ENCODE measurements around the gene MYL7. TPM values are rescaled to one million over a fixed set of nuclear protein-coding genes. Genes with fewer than 3 reads are reported as not detected.

The MYL7 gene
- total RNA-seq, 1 experiment from 2014 or later = not detected

DNA sequence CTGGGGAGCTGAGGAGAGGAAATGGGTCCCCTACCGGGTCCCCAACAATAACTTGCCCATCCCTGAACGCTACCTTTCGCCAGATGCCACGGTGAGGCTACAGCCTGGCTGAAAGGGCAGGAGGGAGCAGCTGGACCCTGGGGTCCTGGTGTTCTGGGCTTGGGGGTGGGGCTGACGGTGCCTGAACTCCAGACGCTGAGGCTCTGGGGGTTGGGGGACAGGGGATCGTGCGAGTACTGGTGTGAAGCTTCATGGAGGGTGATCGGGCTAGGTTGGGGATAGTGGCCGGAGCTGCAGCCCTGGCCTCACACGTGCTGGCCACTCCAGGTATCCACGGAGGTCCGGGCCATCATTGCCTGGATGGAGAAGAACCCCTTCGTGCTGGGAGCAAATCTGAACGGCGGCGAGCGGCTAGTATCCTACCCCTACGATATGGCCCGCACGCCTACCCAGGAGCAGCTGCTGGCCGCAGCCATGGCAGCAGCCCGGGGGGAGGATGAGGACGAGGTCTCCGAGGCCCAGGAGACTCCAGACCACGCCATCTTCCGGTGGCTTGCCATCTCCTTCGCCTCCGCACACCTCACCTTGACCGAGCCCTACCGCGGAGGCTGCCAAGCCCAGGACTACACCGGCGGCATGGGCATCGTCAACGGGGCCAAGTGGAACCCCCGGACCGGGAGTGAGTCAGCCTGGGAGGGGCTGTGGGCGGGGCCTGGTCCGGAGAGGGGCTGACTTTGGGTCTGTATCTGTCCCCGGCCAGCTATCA, 28.7 kb downstream of the MYL7 start:
- no peak for DNase-seq (ENCODE audit: low spot score)

DNA sequence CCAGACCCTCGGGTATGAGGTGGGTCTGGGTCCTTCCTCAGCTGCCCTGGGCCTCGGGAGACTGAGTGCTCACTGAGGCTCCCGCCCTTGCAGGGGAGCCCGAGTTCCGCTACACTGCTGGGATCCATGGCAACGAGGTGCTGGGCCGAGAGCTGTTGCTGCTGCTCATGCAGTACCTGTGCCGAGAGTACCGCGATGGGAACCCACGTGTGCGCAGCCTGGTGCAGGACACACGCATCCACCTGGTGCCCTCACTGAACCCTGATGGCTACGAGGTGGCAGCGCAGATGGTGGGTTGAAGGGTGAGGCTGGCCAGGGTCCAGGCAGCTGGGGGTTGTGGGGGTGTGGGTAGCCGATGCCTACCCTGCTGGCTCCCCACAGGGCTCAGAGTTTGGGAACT, 29.4 kb downstream of the MYL7 start:
- DNase-seq (ENCODE audit: low spot score) = no peak

DNA sequence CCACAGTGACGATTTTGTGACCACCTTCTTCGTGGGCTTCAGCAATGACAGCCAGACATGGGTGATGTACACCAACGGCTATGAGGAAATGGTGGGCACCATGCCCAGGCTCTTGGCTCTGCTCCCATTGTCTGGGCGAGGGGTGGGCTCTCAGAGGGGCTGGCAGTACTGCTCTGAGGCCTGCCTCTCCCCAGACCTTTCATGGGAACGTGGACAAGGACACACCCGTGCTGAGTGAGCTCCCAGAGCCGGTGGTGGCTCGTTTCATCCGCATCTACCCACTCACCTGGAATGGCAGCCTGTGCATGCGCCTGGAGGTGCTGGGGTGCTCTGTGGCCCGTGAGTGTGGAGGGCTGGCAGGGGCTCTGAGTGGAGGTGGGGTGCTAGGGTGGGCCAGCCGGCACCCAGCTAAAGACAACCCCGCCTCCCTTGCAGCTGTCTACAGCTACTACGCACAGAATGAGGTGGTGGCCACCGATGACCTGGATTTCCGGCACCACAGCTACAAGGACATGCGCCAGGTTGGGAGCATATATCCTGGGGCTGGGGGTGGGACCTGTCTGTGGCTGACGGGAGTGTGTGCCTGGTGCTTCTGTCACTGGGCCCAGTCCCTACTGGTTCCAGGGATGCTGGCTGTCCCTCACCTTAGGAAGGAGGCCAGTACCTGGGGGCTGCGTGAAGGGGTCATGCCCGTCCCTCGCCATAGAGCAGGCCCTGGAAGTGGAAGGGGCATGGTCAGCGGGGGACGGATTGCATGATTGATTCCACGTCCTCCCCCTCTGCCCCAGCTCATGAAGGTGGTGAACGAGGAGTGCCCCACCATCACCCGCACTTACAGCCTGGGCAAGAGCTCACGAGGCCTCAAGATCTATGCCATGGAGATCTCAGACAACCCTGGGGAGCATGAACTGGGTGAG, 30.2 kb downstream of the MYL7 start:
- no peak for DNase-seq (ENCODE audit: low spot score)

DNA sequence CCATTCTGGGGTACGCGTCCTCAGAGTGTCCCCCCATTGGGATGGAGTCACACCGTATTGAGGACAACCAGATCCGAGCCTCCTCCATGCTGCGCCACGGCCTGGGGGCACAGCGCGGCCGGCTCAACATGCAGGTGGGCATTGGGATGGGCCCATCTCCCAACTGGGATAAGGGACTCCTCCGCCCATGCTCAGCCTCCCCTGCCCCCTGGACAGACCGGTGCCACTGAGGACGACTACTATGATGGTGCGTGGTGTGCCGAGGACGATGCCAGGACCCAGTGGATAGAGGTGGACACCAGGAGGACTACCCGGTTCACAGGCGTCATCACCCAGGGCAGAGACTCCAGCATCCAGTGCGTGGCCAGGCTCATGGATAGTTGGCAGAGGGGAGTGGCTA, 31.1 kb downstream of the MYL7 start:
- DNase-seq (ENCODE audit: low spot score) = no peak

DNA sequence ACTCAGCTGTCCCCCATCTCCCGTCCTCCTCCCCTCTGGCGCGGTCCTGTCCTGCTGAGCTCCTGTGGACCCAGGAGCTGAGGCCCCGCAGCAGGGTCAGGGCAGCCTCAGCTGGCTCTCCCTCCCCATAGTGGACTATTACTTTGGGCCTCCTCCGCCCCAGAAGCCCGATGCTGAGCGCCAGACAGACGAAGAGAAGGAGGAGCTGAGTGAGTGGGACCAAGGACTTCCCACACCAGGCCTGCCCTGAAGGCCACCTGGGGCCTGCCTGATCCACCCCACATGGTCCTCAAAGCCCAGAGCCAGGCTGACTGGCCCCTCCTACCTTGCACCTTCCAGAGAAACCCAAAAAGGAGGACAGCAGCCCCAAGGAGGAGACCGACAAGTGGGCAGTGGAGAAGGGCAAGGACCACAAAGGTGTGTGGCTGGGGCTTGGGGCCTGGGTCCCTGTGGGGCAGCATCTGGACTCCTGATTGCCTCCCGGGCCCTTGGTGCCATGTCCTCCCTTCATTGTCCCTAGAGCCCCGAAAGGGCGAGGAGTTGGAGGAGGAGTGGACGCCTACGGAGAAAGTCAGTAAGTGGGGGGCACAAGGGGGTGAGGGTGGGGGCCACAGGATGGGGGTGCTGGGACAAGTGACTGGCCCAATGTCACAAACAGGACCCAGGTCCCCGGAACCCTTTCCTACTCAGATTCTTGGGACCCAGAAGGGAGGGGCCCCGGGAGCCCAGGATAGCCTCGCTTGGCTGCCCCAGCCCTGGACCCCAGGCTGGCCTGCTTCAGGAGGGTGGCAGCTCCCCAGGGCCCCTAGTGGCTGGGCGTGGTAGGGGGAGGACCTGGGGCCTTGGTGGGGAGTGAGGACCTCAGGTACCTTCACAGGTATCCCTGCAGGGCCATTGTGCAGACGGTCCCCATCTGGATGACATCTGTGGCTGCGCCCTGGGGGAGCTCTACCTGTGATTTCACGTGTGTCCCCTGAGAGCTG, 32.1 kb downstream of the MYL7 start:
- no peak for DNase-seq (ENCODE audit: low spot score)

DNA sequence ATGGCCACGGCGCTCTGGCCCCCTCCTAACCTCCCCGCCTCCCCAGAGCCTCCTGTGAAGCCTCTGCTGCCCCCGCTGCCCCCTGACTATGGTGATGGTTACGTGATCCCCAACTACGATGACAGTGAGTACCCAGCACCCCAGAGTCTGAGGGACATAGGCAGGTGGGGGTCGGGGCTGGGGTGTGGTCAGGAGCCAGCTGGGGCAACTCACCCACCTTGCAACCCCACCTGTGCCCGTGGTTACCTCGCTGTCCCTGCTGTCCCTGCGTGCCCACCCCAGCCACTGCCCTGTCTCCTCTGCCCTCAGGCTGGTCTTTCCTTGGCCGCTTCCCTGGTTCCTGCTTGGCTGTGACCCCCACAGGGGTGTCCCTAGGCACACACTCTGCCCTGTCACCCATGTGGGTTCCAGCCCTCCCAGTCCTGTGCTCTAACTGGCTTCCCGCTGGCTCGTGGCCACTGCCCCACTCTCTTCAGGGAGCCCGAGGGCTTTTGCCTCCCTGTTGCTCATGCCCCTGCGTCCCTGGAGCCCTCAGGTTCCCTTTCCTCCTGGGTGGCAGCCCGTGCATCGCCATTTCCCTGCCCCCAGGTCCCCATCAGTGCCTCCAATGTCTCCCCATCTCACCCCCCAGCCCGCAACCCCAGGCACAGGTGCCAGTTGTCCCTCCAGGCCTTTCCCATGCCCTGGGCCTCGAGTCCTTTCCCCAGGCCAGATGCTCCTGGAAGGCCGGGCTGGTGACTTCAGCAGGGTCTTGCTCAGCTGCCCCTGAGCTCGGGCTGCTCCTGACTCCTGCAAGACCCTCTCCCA, 33.0 kb downstream of the MYL7 start:
- DNase-seq (ENCODE audit: low spot score) = no peak

DNA sequence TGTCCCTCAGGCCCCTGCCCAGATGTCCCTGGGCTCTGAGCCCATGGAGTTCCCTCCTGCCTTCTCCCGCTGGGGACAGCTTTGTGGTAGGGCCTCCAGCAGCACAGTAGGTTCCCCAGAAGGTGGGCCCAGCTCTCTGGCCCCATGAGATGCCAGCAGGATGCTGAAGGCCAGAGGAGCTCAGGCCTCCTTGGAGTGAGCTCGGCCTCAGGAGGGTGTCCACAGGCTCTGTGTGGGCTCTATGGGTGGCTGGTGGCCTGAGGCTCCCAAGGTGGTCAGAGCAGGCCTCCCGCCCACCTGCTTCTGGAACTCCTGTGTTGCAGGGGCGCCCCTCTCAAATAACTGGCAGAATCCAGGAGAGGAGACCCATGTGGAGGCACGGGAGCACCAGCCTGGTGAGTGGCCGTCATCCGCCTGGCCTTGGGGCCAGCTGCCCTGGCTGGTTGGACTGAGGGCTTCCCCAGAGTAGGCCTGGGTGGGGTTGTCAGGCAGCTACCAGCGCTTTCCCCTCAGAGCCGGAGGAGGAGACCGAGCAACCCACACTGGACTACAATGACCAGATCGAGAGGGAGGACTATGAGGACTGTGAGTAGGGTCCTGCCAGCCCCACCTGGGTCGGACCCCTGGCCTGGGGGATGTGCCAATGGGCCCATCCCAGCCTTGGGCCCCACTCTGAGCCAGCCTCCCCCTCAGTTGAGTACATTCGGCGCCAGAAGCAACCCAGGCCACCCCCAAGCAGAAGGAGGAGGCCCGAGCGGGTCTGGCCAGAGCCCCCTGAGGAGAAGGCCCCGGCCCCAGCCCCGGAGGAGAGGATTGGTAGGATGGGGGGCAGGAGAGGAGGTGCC, 33.8 kb downstream of the MYL7 start:
- DNase-seq (ENCODE audit: low spot score) = no peak

DNA sequence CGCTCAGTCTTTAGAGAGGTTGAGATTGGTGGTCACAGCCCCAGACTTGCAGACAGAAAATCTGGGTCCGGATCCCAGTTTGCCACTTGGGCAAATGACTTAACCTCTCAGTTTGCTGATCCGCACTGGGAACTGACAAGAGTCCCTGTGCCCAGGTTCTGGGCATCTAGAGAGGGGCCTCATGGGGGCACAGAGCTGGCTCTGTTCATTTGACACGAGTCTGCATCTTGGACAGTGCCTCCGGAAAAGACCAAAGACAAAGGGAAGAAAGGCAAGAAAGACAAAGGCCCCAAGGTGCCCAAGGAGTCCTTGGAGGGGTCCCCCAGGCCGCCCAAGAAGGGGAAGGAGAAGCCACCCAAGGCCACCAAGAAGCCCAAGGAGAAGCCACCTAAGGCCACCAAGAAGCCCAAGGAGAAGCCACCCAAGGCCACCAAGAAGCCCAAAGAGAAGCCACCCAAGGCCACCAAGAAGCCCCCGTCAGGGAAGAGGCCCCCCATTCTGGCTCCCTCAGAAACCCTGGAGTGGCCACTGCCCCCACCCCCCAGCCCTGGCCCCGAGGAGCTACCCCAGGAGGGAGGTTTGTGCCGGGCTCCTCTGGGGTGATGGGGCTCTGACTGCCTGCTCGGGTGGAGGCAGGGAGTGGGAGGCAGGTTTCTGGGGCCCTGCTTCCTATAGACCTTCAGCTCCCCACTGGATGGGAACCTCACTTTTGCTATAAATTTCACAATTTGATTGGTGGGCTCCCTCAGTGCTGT, 34.6 kb downstream of the MYL7 start:
- DNase-seq (ENCODE audit: low spot score) = no peak

DNA sequence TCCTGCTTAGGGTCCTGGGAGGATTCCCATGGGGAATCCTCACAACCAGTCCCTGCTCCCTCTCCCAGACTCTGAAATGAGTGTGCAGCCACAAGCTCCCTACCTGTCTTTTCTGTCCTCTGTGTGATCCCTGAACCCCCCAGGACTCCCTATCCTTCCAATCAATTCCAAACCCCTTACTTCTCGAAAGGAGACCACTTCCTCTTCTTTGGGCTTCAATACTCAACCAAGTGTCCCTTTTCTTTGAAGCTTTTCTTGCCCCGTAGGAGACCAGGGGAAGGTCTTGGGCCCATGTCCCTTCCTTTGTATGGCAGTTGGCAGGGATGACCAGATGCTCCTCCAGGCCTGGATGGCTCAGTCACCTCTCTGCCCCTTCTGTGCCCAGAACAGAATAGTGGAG, 35.3 kb downstream of the MYL7 start:
- DNase-seq (ENCODE audit: low spot score) = no peak

DNA sequence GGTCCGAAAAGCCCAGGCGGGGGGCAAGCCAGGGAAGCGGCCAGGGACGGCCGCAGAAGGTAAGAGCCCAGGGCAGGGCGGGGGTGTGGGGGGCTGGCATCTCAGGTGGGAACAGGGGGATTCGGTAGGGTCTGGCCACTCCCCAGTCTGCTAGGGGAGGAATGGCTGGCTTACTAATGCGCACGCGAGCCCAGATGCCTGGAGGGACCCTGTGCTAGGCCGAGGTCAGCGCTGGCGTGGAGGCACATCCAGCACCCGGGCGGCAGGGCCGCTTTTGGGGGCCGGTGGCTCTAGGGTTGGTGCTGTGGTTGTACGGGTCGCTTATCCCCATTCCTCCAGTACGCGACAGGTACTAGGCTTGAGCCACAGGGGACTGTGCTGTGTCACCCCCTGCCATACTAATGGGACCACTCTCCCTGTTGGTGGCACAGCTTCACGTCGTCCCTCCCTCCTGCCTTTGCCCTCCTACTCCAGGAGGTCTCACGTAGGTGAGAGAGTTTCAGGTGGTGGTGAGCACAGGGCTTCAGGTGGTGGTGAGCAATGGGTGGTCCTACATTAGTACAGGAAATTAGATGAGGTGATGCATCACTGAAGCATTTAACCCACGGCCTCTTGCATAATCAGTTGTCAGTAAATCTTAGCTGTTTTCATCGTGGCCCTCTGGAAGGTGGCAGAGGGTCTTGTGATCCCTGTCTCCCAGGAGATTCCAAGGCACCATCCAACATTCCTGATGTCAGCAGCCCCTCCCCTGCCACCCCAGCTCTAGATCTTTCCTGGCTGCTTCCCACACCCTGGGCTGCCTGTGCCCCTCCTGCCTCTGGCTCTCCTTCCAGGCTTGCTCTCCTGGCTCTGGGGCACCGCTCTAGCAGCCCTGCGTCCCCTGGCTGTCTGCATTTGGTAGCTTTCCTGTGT, 36.0 kb downstream of the MYL7 start:
- peak; percentile 85 for DNase-seq (ENCODE audit: low spot score)

DNA sequence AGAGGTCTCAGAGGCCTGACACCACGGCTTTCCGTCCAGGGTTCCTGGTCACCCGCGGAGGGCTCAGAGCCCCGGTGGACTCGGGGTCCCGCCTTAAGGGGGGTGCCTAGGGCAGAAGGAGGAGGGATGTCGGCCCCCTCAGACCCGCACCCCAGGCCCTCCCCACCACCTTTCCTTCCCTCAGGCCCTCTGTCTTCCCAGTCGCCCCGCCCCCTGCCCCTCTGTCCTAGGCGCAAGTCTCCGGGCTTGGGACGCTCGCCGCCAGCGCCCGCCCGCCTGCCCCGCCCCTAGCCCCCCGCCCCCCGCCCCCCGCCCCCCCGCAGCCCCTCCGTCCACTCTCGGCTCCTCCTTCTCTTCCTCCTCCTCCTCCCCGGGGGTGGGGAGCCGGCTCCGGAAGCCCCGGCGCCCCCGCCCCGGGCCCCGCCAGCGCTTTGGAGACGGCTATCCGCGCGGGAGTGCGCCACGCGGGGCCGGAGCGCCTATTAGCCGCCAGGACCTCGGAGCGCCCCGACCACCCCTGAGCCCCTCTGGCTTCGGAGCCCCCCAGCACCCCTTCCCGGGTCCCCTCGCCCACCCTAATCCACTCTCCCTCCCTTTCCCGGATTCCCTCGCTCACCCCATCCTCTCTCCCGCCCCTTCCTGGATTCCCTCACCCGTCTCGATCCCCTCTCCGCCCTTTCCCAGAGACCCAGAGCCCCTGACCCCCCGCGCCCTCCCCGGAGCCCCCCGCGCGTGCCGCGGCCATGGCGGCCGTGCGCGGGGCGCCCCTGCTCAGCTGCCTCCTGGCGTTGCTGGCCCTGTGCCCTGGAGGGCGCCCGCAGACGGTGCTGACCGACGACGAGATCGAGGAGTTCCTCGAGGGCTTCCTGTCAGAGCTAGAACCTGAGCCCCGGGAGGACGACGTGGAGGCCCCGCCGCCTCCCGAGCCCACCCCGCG, 36.9 kb downstream of the MYL7 start, which contains the start of gene AEBP1:
Gene AEBP1 (plus strand): TSS at position 423 of the 937 bp plus-strand sequence. CDS start 321 bp downstream, at position 744.
- DNase-seq (ENCODE audit: low spot score) = no peak

DNA sequence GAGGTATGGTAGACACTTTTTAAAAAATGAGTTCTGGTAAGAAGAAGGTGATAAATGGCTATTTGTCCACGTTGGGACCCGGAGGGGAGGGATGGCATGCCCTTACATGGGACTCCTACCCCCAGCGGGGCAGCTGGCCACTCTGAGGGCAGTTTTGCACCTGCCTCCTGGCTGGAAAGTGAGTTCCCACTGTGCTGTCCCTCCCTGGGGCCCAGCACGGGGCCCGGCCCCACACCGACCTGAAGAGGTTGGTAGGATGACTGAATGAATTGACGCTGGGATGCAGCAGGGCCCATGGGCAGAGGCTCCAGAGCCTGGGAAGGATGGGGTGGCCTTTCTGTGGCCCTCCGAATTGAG, 37.6 kb downstream of the MYL7 start:
- no peak for DNase-seq (ENCODE audit: low spot score)

DNA sequence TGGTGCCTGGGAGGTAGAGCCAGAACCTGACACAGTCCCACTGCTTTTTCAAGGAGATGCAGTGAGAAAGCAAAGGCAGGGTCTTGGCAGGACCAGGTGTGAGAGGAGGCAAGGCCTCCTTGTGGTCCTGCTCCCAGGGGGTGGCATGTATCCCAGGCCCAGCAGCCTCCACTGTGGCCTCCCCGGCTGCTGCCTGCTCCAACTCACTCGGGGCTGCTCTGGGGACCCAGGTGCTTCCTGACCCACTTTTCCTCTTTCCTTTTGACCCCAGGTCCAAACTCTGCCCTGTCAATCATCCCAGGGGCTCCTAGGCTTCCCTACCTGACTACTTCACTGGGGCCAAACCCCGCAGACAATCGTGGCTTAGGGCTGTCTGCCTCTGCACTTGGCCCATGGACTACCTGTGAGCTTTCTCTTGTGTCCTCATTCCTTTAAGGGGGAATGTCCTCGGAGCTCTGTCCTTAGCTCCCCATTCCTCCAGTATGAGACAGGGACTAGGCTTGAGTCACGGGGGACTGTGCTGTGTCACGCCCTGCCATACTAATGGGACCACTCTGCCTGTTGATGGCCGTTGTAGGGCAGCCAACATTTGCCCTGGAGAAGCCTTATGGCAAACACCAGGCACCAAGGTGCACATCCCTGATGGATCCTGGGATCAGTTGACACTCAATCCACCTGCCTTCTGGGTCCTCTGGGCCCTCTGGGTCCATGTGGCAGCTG, 38.1 kb downstream of the MYL7 start:
- no peak for DNase-seq (ENCODE audit: low spot score)

DNA sequence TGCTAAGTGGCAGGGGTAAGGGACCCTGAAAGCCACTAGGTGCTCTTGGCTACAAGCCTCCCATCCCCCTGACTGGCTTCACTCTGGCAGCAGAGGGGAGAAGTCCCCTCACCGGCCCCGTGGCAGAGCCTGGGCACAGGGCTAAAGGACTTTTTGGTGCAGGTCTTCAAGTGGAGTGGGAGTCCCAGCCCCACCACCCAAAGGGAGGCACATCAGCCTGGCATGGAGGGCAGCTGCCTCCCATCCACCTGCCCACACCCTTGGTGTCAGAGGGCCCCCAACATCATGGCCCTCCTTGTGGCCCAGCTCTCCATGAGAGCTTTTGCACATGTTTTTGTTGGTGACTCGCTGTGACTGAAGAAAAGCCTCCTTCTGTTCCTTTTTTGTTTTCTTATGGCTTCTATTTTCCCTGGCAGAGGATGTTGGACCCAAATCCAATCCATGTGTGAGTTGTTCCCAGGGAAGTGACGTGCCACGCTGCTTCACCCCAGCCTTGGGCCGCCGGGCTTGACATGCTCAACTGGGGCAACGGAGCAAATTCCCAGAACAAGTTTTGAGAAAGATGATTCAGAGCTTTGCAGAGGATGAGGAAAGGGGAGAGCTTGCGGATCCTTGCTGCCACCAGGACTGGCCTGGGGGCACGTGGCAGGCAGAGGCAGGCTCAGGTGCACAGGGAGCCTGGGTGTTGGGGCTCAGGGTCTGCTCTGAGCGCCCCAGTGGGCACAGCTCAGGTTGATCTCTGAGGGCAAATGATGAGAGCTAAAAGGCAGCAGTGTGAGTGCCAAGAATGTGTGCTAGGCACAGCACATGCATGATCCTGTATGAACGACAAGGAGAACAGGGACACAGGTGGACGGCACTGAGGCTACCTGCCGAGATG, 38.9 kb downstream of the MYL7 start:
- DNase-seq (ENCODE audit: low spot score) = peak; percentile 56

DNA sequence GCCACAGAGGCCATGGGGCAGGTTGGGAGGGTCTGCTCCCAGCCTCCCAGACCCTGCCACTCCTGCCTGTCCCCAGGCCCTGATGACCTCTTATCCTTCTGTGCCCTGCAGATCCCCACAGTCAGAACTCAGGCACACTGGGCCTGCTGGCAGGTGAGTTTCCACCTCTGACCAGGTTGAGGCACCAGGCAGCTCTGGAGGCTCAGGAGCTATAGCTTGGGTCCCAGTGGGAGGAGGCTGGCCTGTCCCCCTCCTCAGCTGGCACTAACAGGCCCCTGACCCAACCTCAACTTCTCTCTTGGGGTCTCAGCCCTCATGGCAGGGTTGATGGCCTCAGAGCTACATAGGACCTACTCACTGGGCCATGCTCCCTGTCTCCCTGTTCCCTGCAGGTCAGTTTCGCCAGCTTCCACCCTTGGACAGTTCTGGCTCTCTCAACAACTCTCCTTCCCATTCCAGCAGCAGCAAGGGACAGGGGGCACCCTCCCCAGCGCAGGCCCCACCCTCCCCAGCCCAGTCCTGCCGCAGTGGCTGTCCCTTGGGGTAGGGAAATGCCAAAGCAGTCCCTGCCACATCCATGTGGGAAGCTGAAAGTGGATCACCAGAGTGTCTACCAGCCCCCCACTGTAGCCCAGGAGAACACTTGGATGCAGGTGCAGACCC, 39.7 kb downstream of the MYL7 start:
- DNase-seq (ENCODE audit: low spot score) = no peak

Measured in A172 (cell line).